DOHH2 (cell line): ENCODE measurements around the gene FGFR3.

Source experiments
- H3F3A ChIP-seq: fragments of 200-600 bp; sonication (generic), shearing (Covaris generic); 2 replicates; pipeline ENCODE4 v1.6.0; 2016; ENCODE audit warnings: antibody characterized with exemption, mild to moderate bottlenecking; ENCODE audit not compliant: control insufficient read depth, insufficient read depth
- H3K27ac ChIP-seq: fragments of 200-600 bp; sonication (generic); 2 replicates; pipeline ENCODE4 v1.5.1; 2014; ENCODE audit warnings: low read depth, mild to moderate bottlenecking, low read length, moderate library complexity
- H3K27me3 ChIP-seq: fragments of 200-600 bp; sonication (generic); 2 replicates; pipeline ENCODE4 v1.6.1; 2014; ENCODE audit warnings: mild to moderate bottlenecking, low read length, mixed read lengths; ENCODE audit not compliant: control insufficient read depth
- H3K36me3 ChIP-seq: fragments of 200-600 bp; sonication (generic); 2 replicates; pipeline ENCODE4 v1.6.1; 2014; ENCODE audit warnings: mild to moderate bottlenecking, low read length, moderate library complexity, mixed read lengths; ENCODE audit not compliant: control insufficient read depth
- H3K4me1 ChIP-seq: fragments of 200-600 bp; sonication (generic); 2 replicates; pipeline ENCODE4 v1.6.1; 2014; ENCODE audit warnings: mild to moderate bottlenecking, low read length, mixed read lengths; ENCODE audit not compliant: control insufficient read depth
- H3K4me2 ChIP-seq: fragments of 200-600 bp; sonication (generic); 2 replicates; pipeline ENCODE4 v1.6.0; 2014; ENCODE audit warnings: mild to moderate bottlenecking, low read length, moderate library complexity
- H3K4me3 ChIP-seq: fragments of 200-600 bp; sonication (generic); 2 replicates; pipeline ENCODE4 v1.5.1; 2014; ENCODE audit warnings: mild to moderate bottlenecking, low read length, mixed read lengths
- H3K79me2 ChIP-seq: fragments of 200-600 bp; sonication (generic); 2 replicates; pipeline ENCODE4 v1.6.1; 2014; ENCODE audit warnings: mild to moderate bottlenecking, low read length, mixed read lengths; ENCODE audit not compliant: control insufficient read depth
- H3K9me2 ChIP-seq: fragments of 200-600 bp; sonication (generic); replicated peaks from 2 replicates; pipeline ENCODE4 v1.6.1; 2014; ENCODE audit warnings: mild to moderate bottlenecking, low read length, mixed read lengths; ENCODE audit not compliant: control insufficient read depth
- H3K9me3 ChIP-seq: fragments of 200-600 bp; sonication (generic); 2 replicates; pipeline ENCODE4 v1.6.1; 2014; ENCODE audit warnings: antibody characterized with exemption, low read length, mixed read lengths; ENCODE audit not compliant: control insufficient read depth, insufficient read depth
- H4K20me1 ChIP-seq: fragments of 200-600 bp; sonication (generic); 2 replicates; pipeline ENCODE4 v1.6.0; 2014; ENCODE audit warnings: low read depth, mild to moderate bottlenecking, antibody characterized with exemption, low read length, moderate library complexity; ENCODE audit not compliant: control insufficient read depth, insufficient read depth
- CTCF ChIP-seq: fragments of 200-600 bp; sonication (generic); IDR thresholded peaks from one replicate; pipeline ENCODE4 v1.5.1; 2014; ENCODE audit warnings: antibody characterized with exemption, mild to moderate bottlenecking, low read depth, low read length; ENCODE audit not compliant: poor library complexity, severe bottlenecking
- EZH2phosphoT487 ChIP-seq: fragments of 200-600 bp; sonication (generic); IDR thresholded peaks from 2 replicates; pipeline ENCODE4 v1.6.1; 2017; ENCODE audit warnings: borderline replicate concordance, mild to moderate bottlenecking, antibody characterized with exemption, low read length, moderate library complexity, mixed read lengths

Gene FGFR3

GRCh38 chr4:1766106-1767060 is 26.7 kb upstream of the FGFR3 start:
- Histone ChIP-seq H4K20me1 (peaks cover 4% of the 10 kb centered on the region; the same call in 1 of the 2 replicates), H3K36me3 (no peaks in the 10 kb centered on the region), H3K9me3 (no peaks in the 10 kb centered on the region), H3K9me2 (no peaks in the 10 kb centered on the region), H3K4me2 (no peak overlapping the region), H3F3A (no peaks in the 10 kb centered on the region), H3K4me1 (peaks cover 23% of the 10 kb centered on the region), H3K27ac (no peak overlapping the region), H3K27me3 (peaks cover 41% of the 10 kb centered on the region), H3K79me2 (no peaks in the 10 kb centered on the region), H3K4me3 (no peak overlapping the region)
- TF ChIP-seq CTCF = no peak
- TF ChIP-seq EZH2phosphoT487 = no peak

GRCh38 chr4:1767061-1767769 is 25.9 kb upstream of the FGFR3 start:
- no peak overlapping the region for H3K27ac ChIP-seq
- no peaks in the 10 kb centered on the region for H3K79me2 ChIP-seq
- H3K4me3 ChIP-seq = no peak overlapping the region
- peaks cover 39% of the 10 kb centered on the region for H3K27me3 ChIP-seq
- H3K9me2 ChIP-seq = no peaks in the 10 kb centered on the region
- no peaks in the 10 kb centered on the region for H3K9me3 ChIP-seq
- no peaks in the 10 kb centered on the region for H4K20me1 ChIP-seq
- no peaks in the 10 kb centered on the region for H3F3A ChIP-seq
- TF ChIP-seq CTCF = no peak
- no peak for TF ChIP-seq EZH2phosphoT487
- H3K36me3 ChIP-seq = no peaks in the 10 kb centered on the region
- no peak overlapping the region for H3K4me2 ChIP-seq
- peaks cover 23% of the 10 kb centered on the region for H3K4me1 ChIP-seq

GRCh38 chr4:1767770-1768366 is 25.2 kb upstream of the FGFR3 start:
- Histone ChIP-seq H4K20me1 (no peaks in the 10 kb centered on the region), H3K9me2 (no peaks in the 10 kb centered on the region), H3K27ac (no peak overlapping the region), H3K79me2 (no peaks in the 10 kb centered on the region), H3K4me1 (peaks cover 23% of the 10 kb centered on the region), H3K27me3 (peaks cover 37% of the 10 kb centered on the region), H3F3A (no peaks in the 10 kb centered on the region), H3K4me3 (peak overlapping the region; percentile 54), H3K36me3 (no peaks in the 10 kb centered on the region), H3K9me3 (no peaks in the 10 kb centered on the region), H3K4me2 (peak overlapping the region; percentile 64)
- TF ChIP-seq EZH2phosphoT487 (no peak), CTCF (peak; percentile 40)
